Measurements from ENCODE around the gene MAPK1.

The MAPK1 gene

GRCh38 chr22:21759093-21759492 is 108.4 kb downstream of the MAPK1 start:
- ATAC-seq, result no peak

GRCh38 chr22:21758091-21758864 is 109.2 kb downstream of the MAPK1 start:
- no peak for ATAC-seq
- TF ChIP-seq ZNF70 (CRISPR knock-in tag; IDR thresholded peaks at IDR 0.05), result no peak
- TF ChIP-seq TOX (CRISPR knock-in tag; IDR thresholded peaks at IDR 0.05; ENCODE audit: borderline replicate concordance), result no peak
- no peak for TF ChIP-seq BACH2 (CRISPR knock-in tag; IDR thresholded peaks at IDR 0.05; ENCODE audit: borderline replicate concordance)
- TF ChIP-seq PATZ1 (CRISPR knock-in tag; IDR thresholded peaks at IDR 0.05; ENCODE audit: borderline replicate concordance), result no peak
- TF ChIP-seq CSRNP3 (CRISPR knock-in tag; IDR thresholded peaks at IDR 0.05), result no peak
- TF ChIP-seq POU6F1 (CRISPR knock-in tag; IDR thresholded peaks at IDR 0.05; ENCODE audit: borderline replicate concordance, low read depth), result no peak

More at GRCh38 chr22:21759093-21759492, 108.4 kb downstream of the MAPK1 start:
- TF ChIP-seq ZC3H10 (CRISPR knock-in tag; IDR thresholded peaks at IDR 0.05), result no peak
- no peak for TF ChIP-seq OSR1 (CRISPR knock-in tag; IDR thresholded peaks at IDR 0.05)
- TF ChIP-seq ISL1 (CRISPR knock-in tag; IDR thresholded peaks at IDR 0.05), result no peak
- no peak for TF ChIP-seq RARB (CRISPR knock-in tag; IDR thresholded peaks at IDR 0.05)
- TF ChIP-seq ARNTL (CRISPR knock-in tag; IDR thresholded peaks at IDR 0.05; ENCODE audit: borderline replicate concordance, low read depth), result no peak
- no peak for TF ChIP-seq PPARA (CRISPR knock-in tag; IDR thresholded peaks at IDR 0.05; ENCODE audit: borderline replicate concordance)
- no peak for TF ChIP-seq TOX (CRISPR knock-in tag; IDR thresholded peaks at IDR 0.05; ENCODE audit: borderline replicate concordance)
- TF ChIP-seq ZFP30 (CRISPR knock-in tag; IDR thresholded peaks at IDR 0.05), result no peak
- TF ChIP-seq GLIS3 (CRISPR knock-in tag; IDR thresholded peaks at IDR 0.05), result no peak

- no peak for TF ChIP-seq PATZ1 (CRISPR knock-in tag; IDR thresholded peaks at IDR 0.05; ENCODE audit: borderline replicate concordance)
- no peak for TF ChIP-seq PPARA (CRISPR knock-in tag; IDR thresholded peaks at IDR 0.05; ENCODE audit: borderline replicate concordance)
- TF ChIP-seq RARB (CRISPR knock-in tag; IDR thresholded peaks at IDR 0.05), result no peak
- TF ChIP-seq TCF4 (CRISPR knock-in tag; IDR thresholded peaks at IDR 0.05; ENCODE audit: borderline replicate concordance), result no peak
- TF ChIP-seq OSR1 (CRISPR knock-in tag; IDR thresholded peaks at IDR 0.05), result no peak
- no peak for TF ChIP-seq TSHZ2 (CRISPR knock-in tag; IDR thresholded peaks at IDR 0.05)
- TF ChIP-seq BACH2 (CRISPR knock-in tag; IDR thresholded peaks at IDR 0.05; ENCODE audit: borderline replicate concordance), result no peak
- TF ChIP-seq ESRRG (CRISPR knock-in tag; IDR thresholded peaks at IDR 0.05), result no peak
Measured at GRCh38 chr22:21755851-21756284, 111.6 kb downstream of the MAPK1 start.

More at GRCh38 chr22:21755851-21756284, 111.6 kb downstream of the MAPK1 start:
- ATAC-seq, result no peak; the same call in 2 of the 3 replicates

Measured in SK-N-SH treated with all-trans-retinoic acid at 6 μM for 48 hours (cell line).